B cell (primary cell): Measurements from ENCODE around the gene ULBP2.

Experiments used
- EZH2 ChIP-seq: IDR thresholded peaks from 2 replicates; pipeline ENCODE4 v1.6.1; 2012; ENCODE audit warnings: borderline replicate concordance, low read depth, mild to moderate bottlenecking, moderate library complexity, low read length; ENCODE audit not compliant: insufficient read depth, poor library complexity, severe bottlenecking
- TF ChIP-seq, protein P1 (sequence below): fragments of 200-600 bp; IDR thresholded peaks from one replicate; pipeline ENCODE4 v1.8.0; 2022; ENCODE audit warnings: antibody characterized with exemption, mild to moderate bottlenecking

DNA sequence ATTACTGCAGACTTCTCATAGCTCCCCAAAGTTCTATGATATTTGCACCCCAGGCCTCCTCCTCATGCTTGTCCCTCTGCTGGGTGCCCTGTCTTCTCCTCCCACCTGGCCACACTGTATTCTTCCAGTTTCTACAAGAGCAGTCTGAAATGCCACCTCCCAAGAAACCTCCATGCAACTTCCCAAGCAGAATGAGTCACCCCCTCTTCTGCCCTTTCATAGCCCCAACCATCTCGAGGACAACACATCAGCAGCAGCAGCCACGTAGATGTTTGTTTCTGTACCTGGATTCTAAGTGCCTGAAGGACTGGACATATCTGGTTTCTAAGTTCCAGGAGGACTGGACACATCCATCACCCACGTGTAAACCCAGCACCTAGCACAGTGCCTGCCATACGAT is 6.6 kb upstream of the ULBP2 start:
- TF ChIP-seq, protein P1, sequence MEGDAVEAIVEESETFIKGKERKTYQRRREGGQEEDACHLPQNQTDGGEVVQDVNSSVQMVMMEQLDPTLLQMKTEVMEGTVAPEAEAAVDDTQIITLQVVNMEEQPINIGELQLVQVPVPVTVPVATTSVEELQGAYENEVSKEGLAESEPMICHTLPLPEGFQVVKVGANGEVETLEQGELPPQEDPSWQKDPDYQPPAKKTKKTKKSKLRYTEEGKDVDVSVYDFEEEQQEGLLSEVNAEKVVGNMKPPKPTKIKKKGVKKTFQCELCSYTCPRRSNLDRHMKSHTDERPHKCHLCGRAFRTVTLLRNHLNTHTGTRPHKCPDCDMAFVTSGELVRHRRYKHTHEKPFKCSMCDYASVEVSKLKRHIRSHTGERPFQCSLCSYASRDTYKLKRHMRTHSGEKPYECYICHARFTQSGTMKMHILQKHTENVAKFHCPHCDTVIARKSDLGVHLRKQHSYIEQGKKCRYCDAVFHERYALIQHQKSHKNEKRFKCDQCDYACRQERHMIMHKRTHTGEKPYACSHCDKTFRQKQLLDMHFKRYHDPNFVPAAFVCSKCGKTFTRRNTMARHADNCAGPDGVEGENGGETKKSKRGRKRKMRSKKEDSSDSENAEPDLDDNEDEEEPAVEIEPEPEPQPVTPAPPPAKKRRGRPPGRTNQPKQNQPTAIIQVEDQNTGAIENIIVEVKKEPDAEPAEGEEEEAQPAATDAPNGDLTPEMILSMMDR = no peak
- no peak for TF ChIP-seq EZH2
